HG02610 (cell line): ENCODE results near the gene ANKRD11.
"Not testable (repeated sequence)": the region's sequence is repeated elsewhere in the genome, so short reads cannot be mapped to it uniquely, and the experiment has no call there.

Source experiments
- ATAC-seq: cut with Tn5 transposase; IDR thresholded peaks from one replicate; pipeline ENCODE4 v1.9.1; 2021; ENCODE audit warnings: mild to moderate bottlenecking, moderate library complexity; ENCODE audit not compliant: unreplicated experiment

The ANKRD11 gene

GRCh38 chr16:89435059-89435458 lies 55.3 kb downstream of the ANKRD11 start:
- not testable (repeated sequence) for ATAC-seq

GRCh38 chr16:89434490-89434889 lies 55.9 kb downstream of the ANKRD11 start:
- ATAC-seq = no peak

- ATAC-seq = not testable (repeated sequence)
Measured at GRCh38 chr16:89433363-89433984, 56.9 kb downstream of the ANKRD11 start.

- ATAC-seq = no peak
Measured at GRCh38 chr16:89431630-89432029, 58.7 kb downstream of the ANKRD11 start.

- ATAC-seq = no peak
Measured at GRCh38 chr16:89431158-89431584, 59.2 kb downstream of the ANKRD11 start.

GRCh38 chr16:89430436-89431157 lies 59.8 kb downstream of the ANKRD11 start:
- ATAC-seq = no peak

- ATAC-seq = not testable (repeated sequence)
Measured at GRCh38 chr16:89428605-89429004, 61.8 kb downstream of the ANKRD11 start.

GRCh38 chr16:89426736-89427530 lies 63.4 kb downstream of the ANKRD11 start:
- no peak for ATAC-seq

GRCh38 chr16:89425523-89425922 lies 64.8 kb downstream of the ANKRD11 start:
- no peak for ATAC-seq

GRCh38 chr16:89423681-89424260 lies 66.6 kb downstream of the ANKRD11 start:
- no peak for ATAC-seq

GRCh38 chr16:89422905-89423630 lies 67.3 kb downstream of the ANKRD11 start:
- ATAC-seq = peak; percentile 74

- ATAC-seq = peak; percentile 64
Measured at GRCh38 chr16:89422527-89422904, 67.8 kb downstream of the ANKRD11 start.

GRCh38 chr16:89421300-89421699 lies 69.1 kb downstream of the ANKRD11 start:
- ATAC-seq = not testable (repeated sequence)

GRCh38 chr16:89420204-89420603 lies 70.2 kb downstream of the ANKRD11 start:
- no peak for ATAC-seq

- ATAC-seq = no peak
Measured at GRCh38 chr16:89418352-89418751, 72.0 kb downstream of the ANKRD11 start.

GRCh38 chr16:89417352-89417751 lies 73.0 kb downstream of the ANKRD11 start:
- no peak for ATAC-seq

- ATAC-seq = no peak
Measured at GRCh38 chr16:89413811-89414585, 76.4 kb downstream of the ANKRD11 start.

GRCh38 chr16:89412811-89413210 lies 77.5 kb downstream of the ANKRD11 start:
- no peak for ATAC-seq

- no peak for ATAC-seq
Measured at GRCh38 chr16:89411335-89411850, 79.0 kb downstream of the ANKRD11 start.
